Small intestine (tissue), 7 donors: ENCODE data around the gene SAG. TPM values are rescaled to one million over a fixed set of nuclear protein-coding genes. Genes with fewer than 3 reads are reported as not detected.

ENCODE experiments used
- DNase-seq, 2 donors: peaks; one replicate each; pipeline versions ENCODE4 v3.0.0 to v3.0.0-alpha.2; 2013
- FAIRE-seq: peaks from 2 replicates; lab custom pipeline; 2012; peaks lifted over from hg19 to GRCh38; lab: Jason Lieb, UNC
- H3K27ac ChIP-seq, 3 donors: one replicate each; pipeline ENCODE4 v1.5.1; 2013; ENCODE audit warnings: low read length in 2 of 3, mild to moderate bottlenecking in 2 of 3, control low read depth in 1 of 3, inconsistent platforms in 1 of 3, low read depth in 1 of 3, moderate library complexity in 1 of 3
- H3K27me3 ChIP-seq, 3 donors: one replicate each; pipeline ENCODE4 v1.6.1; 2013; ENCODE audit warnings: low read length in 3 of 3, inconsistent platforms in 1 of 3; ENCODE audit not compliant: control insufficient read depth in 3 of 3, insufficient read depth in 3 of 3
- H3K36me3 ChIP-seq, 3 donors: one replicate each; pipeline ENCODE4 v1.6.1; 2013; ENCODE audit warnings: low read length in 3 of 3, inconsistent platforms in 1 of 3, low read depth in 1 of 3, mild to moderate bottlenecking in 1 of 3, moderate library complexity in 1 of 3; ENCODE audit not compliant: control insufficient read depth in 3 of 3, insufficient read depth in 2 of 3
- H3K4me1 ChIP-seq, 3 donors: one replicate each; pipeline ENCODE4 v1.6.1; 2013; ENCODE audit warnings: low read length in 2 of 3, inconsistent platforms in 1 of 3, low read depth in 1 of 3, mild to moderate bottlenecking in 1 of 3, moderate library complexity in 1 of 3; ENCODE audit not compliant: control insufficient read depth in 3 of 3, insufficient read depth in 2 of 3
- H3K4me3 ChIP-seq, 3 donors: one replicate each; pipeline ENCODE4 v1.5.1; 2013; ENCODE audit warnings: low read length in 3 of 3, control low read depth in 1 of 3, inconsistent platforms in 1 of 3, low read depth in 1 of 3, mild to moderate bottlenecking in 1 of 3, moderate library complexity in 1 of 3
- H3K9me3 ChIP-seq, 2 donors: one replicate each; pipeline ENCODE4 v1.6.1; 2013; ENCODE audit warnings: low read depth in 1 of 2, low read length in 1 of 2; ENCODE audit not compliant: control insufficient read depth in 2 of 2, insufficient read depth in 1 of 2
- WGBS, 3 donors: extraction: QIAGEN DNeasy Blood & Tissue Kit; methylation state at CpG; one replicate each; pipeline ENCODE4 v1.1.7; 2013; 5-methylcytosine and 5-hydroxymethylcytosine counted together
- polyA plus RNA-seq, 4 donors: library from polyadenylated mRNA; stranded (reverse) in 3 of 4; unstranded in 1 of 4; fragments of 200-250 nt in 3 of 4; fragments of 120-200 nt in 1 of 4; gene quantifications; one replicate each; pipeline versions ENCODE4 v1.2.1 to v1.2.3, GENCODE V29; 2013
- donor health status: healthy with polysubstance abuse.
- donor health status: control.
- donor health status: control.
- donor health status: Bipolar disorder and iron deficiency.
- donor health status: healthy.

Gene SAG
- polyA plus RNA-seq, 4 donors, result not detected

- WGBS, 3 donors, result 79 to 83% (median 80%) methylated on average over 5 of the region's 5 CpGs
- Histone ChIP-seq H3K9me3 (no peaks in the 10 kb centered on the region), H3K27ac (no peak overlapping the region), H3K4me3 (no peak overlapping the region), H3K4me1 (peaks cover 2 to 6% (median 6%) of the 10 kb centered on the region in 3 donors), H3K27me3 (no peaks in the 10 kb centered on the region), H3K36me3 (no peaks in the 10 kb centered on the region)
- DNase-seq (no peak), FAIRE-seq (no peak)
Observed at GRCh38 chr2:233338046-233338445, 30.4 kb downstream of the SAG start.

- no peak for FAIRE-seq
- 62 to 77% (median 71%) methylated on average over 3 of the region's 3 CpGs for WGBS, 3 donors
- Histone ChIP-seq H3K9me3 (no peaks in the 10 kb centered on the region), H3K4me3 (no peak overlapping the region), H3K27ac (no peak overlapping the region), H3K36me3 (no peaks in the 10 kb centered on the region), H3K4me1 (peaks cover 0 to 6% (median 6%) of the 10 kb centered on the region in 3 donors), H3K27me3 (no peaks in the 10 kb centered on the region)
- no peak for DNase-seq
Observed at GRCh38 chr2:233338812-233339368, 31.3 kb downstream of the SAG start.

GRCh38 chr2:233339427-233339826 is 31.8 kb downstream of the SAG start:
- H3K9me3 ChIP-seq, result no peaks in the 10 kb centered on the region
- no peaks in the 10 kb centered on the region for H3K27me3 ChIP-seq
- peaks cover 0 to 6% (median 6%) of the 10 kb centered on the region in 3 donors for H3K4me1 ChIP-seq
- DNase-seq, result peak in 1 of 2 donors; percentile 58
- no peak overlapping the region for H3K27ac ChIP-seq
- no peaks in the 10 kb centered on the region for H3K36me3 ChIP-seq
- WGBS, 3 donors, result 23 to 51% (median 31%) methylated on average over 3 of the region's 3 CpGs
- no peak for FAIRE-seq
- H3K4me3 ChIP-seq, result no peak overlapping the region

- 97 to 98% (median 97%) methylated on average over 3 of the region's 3 CpGs for WGBS, 3 donors
- peaks cover 0 to 6% (median 6%) of the 10 kb centered on the region in 3 donors for H3K4me1 ChIP-seq
- FAIRE-seq (no peak), DNase-seq (no peak)
- no peaks in the 10 kb centered on the region for H3K9me3 ChIP-seq
- H3K27me3 ChIP-seq, result no peaks in the 10 kb centered on the region
- no peak overlapping the region for H3K27ac ChIP-seq
- H3K36me3 ChIP-seq, result no peaks in the 10 kb centered on the region
- H3K4me3 ChIP-seq, result no peak overlapping the region
Observed at GRCh38 chr2:233341296-233341695, 33.7 kb downstream of the SAG start.

- DNase-seq (no peak), FAIRE-seq (no peak)
- H3K4me3 ChIP-seq, result no peak overlapping the region
- H3K9me3 ChIP-seq, result no peaks in the 10 kb centered on the region
- H3K36me3 ChIP-seq, result no peaks in the 10 kb centered on the region
- H3K27me3 ChIP-seq, result no peaks in the 10 kb centered on the region
- no peak overlapping the region for H3K27ac ChIP-seq
- 77 to 87% (median 79%) methylated on average over 5 of the region's 5 CpGs for WGBS, 3 donors
- H3K4me1 ChIP-seq, result peaks cover 0 to 6% (median 0%) of the 10 kb centered on the region in 3 donors
Observed at GRCh38 chr2:233342301-233342700, 34.7 kb downstream of the SAG start.

GRCh38 chr2:233343171-233343705 is 35.6 kb downstream of the SAG start:
- H3K4me3 ChIP-seq, result no peak overlapping the region
- no peak for FAIRE-seq
- H3K27me3 ChIP-seq, result no peaks in the 10 kb centered on the region
- H3K36me3 ChIP-seq, result no peaks in the 10 kb centered on the region
- H3K9me3 ChIP-seq, result no peaks in the 10 kb centered on the region
- no peak for DNase-seq
- 82 to 92% (median 89%) methylated on average over 15 of the region's 15 CpGs for WGBS, 3 donors
- no peak overlapping the region for H3K27ac ChIP-seq
- peaks cover 0 to 6% (median 3%) of the 10 kb centered on the region in 3 donors for H3K4me1 ChIP-seq

GRCh38 chr2:233346376-233346775 is 38.8 kb downstream of the SAG start:
- Histone ChIP-seq H3K9me3 (no peaks in the 10 kb centered on the region), H3K27me3 (no peaks in the 10 kb centered on the region), H3K4me3 (no peak overlapping the region), H3K36me3 (no peaks in the 10 kb centered on the region), H3K27ac (no peak overlapping the region), H3K4me1 (peaks cover 0 to 31% (median 3%) of the 10 kb centered on the region in 3 donors)
- 83 to 88% (median 85%) methylated on average over 12 of the region's 12 CpGs for WGBS, 3 donors
- no peak for DNase-seq
- no peak for FAIRE-seq

- WGBS, 3 donors, result 81 to 91% (median 90%) methylated on average over 9 of the region's 9 CpGs
- H3K27ac ChIP-seq, result no peak overlapping the region
- no peaks in the 10 kb centered on the region for H3K9me3 ChIP-seq
- DNase-seq, result no peak
- peaks cover 0 to 32% (median 5%) of the 10 kb centered on the region in 3 donors for H3K4me1 ChIP-seq
- H3K36me3 ChIP-seq, result no peaks in the 10 kb centered on the region
- no peak overlapping the region for H3K4me3 ChIP-seq
- FAIRE-seq, result no peak
- no peaks in the 10 kb centered on the region for H3K27me3 ChIP-seq
Observed at GRCh38 chr2:233346930-233347329, 39.3 kb downstream of the SAG start.
